ENCODE results near the gene MBL2.

The MBL2 gene

GRCh38 chr10:52739380-52740154 lies 33.0 kb downstream of the MBL2 start:
- DNase-seq: no peak

- no peak for DNase-seq
These were observed 33.6 kb downstream of the MBL2 start for GRCh38 chr10:52738951-52739350.

- no peak for DNase-seq
These were observed 43.1 kb downstream of the MBL2 start for GRCh38 chr10:52729271-52730104.

- DNase-seq: no peak
These were observed 52.6 kb downstream of the MBL2 start for GRCh38 chr10:52720018-52720417.
